ENCODE results near the gene MAP2K6. TPM values are rescaled to one million over a fixed set of nuclear protein-coding genes. Genes with fewer than 3 reads are reported as not detected.
A peak's percentile ranks its signal among the peaks of the same experiment; 100 is the strongest.

The MAP2K6 gene
- polyA plus RNA-seq, 1 of the 3 experiments (the other 2 are of a cell fraction): 6.7 TPM

- TF ChIP-seq ZBTB33 (IDR thresholded peaks at IDR 0.05; ENCODE audit: borderline replicate concordance, low read depth) (no peak), MXI1 (IDR thresholded peaks at IDR 0.05; ENCODE audit: low read depth, low read length) (no peak)
Observed at GRCh38 chr17:69518951-69519350, 104.5 kb downstream of the MAP2K6 start (continued).

GRCh38 chr17:69523244-69523861 is 108.9 kb downstream of the MAP2K6 start:
- Histone ChIP-seq H3K4me1 (ENCODE audit: control insufficient read depth in 1 of 2, insufficient read depth in 2 of 2, low read depth in 1 of 2, low read length in 1 of 2) (no peaks in the 10 kb centered on the region; a peak in 1 of 4 replicates), H3K9me3 (no peaks in the 10 kb centered on the region), H4K20me1 (ENCODE audit: insufficient read depth) (no peaks in the 10 kb centered on the region), H2AFZ (ENCODE audit: low read depth) (no peak overlapping the region), H3K36me3 (replicated peaks in 1 of 2; ENCODE audit: control insufficient read depth in 1 of 2, insufficient read depth in 2 of 2, low read length in 1 of 2) (peaks cover 0 to 27% of the 10 kb centered on the region in 2 experiments), H3K9me2 (no peaks in the 10 kb centered on the region), H3K4me3 (ENCODE audit: low read depth in 2 of 2, low read length in 1 of 2) (no peak overlapping the region), H3K79me2 (ENCODE audit: insufficient read depth) (no peaks in the 10 kb centered on the region), H3K27me3 (ENCODE audit: insufficient read depth) (no peaks in the 10 kb centered on the region), H3K27ac (ENCODE audit: low read depth in 2 of 2, low read length in 1 of 2) (no peak overlapping the region), H3F3A (replicated peaks; ENCODE audit: insufficient read depth) (no peaks in the 10 kb centered on the region), H3K9ac (no peak overlapping the region), H3K4me2 (no peak overlapping the region)
- POLR2A ChIA-PET: no interaction called here
- TF ChIP-seq, protein P1, sequence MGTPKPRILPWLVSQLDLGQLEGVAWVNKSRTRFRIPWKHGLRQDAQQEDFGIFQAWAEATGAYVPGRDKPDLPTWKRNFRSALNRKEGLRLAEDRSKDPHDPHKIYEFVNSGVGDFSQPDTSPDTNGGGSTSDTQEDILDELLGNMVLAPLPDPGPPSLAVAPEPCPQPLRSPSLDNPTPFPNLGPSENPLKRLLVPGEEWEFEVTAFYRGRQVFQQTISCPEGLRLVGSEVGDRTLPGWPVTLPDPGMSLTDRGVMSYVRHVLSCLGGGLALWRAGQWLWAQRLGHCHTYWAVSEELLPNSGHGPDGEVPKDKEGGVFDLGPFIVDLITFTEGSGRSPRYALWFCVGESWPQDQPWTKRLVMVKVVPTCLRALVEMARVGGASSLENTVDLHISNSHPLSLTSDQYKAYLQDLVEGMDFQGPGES (IDR thresholded peaks at IDR 0.05; ENCODE audit: low read depth, low read length): no peak
- peak; percentile 96 for TF ChIP-seq SMC3 (IDR thresholded peaks at IDR 0.05; ENCODE audit: low read depth, low read length)
- TF ChIP-seq YY1 (IDR thresholded peaks at IDR 0.05; ENCODE audit: low read depth): no peak
- no peak for TF ChIP-seq FOXM1 (IDR thresholded peaks at IDR 0.05; ENCODE audit: low read depth)
- peak; percentile 90 for TF ChIP-seq RAD21 (IDR thresholded peaks at IDR 0.05; ENCODE audit: low read length)
- TF ChIP-seq NFIC (IDR thresholded peaks at IDR 0.05; ENCODE audit: borderline replicate concordance): no peak
- TF ChIP-seq RFX5 (IDR thresholded peaks at IDR 0.05; ENCODE audit: low read length): no peak
- peak; percentile 86 for TF ChIP-seq CTCF (IDR thresholded peaks at IDR 0.05)
- no peak for TF ChIP-seq MXI1 (IDR thresholded peaks at IDR 0.05; ENCODE audit: low read depth, low read length)
- no peak for TF ChIP-seq RXRA (IDR thresholded peaks at IDR 0.05; ENCODE audit: borderline replicate concordance, low read depth)
- no peak for TF ChIP-seq POLR2AphosphoS5 (IDR thresholded peaks at IDR 0.05; ENCODE audit: low read depth, low read length)
- TF ChIP-seq GATA2 (CRISPR knock-in tag; IDR thresholded peaks at IDR 0.05): no peak
- CTCF ChIA-PET: interaction anchor here (0.7 to 8.6 kb wide), 31 partner anchors 9 to 1106 kb away, joined by 3 to 91 read pairs (median 6); partner anchors contain the start of gene MAP2K6
- WGBS (ENCODE audit: low lambda C conversion rate): 58% methylated on average over 7 of the region's 7 CpGs
- DNase-seq: peak; percentile 50
